ENCODE data around the gene PHF12. TPM values are rescaled to one million over a fixed set of nuclear protein-coding genes. Genes with fewer than 3 reads are reported as not detected.
A peak's percentile ranks its signal among the peaks of the same experiment; 100 is the strongest.

The PHF12 gene
- total and polyA plus RNA-seq, 2 of the 13 experiments (the other 11 are each of a cell fraction or from before 2014, with no cell fraction given): 9.8 to 17.1 TPM

GRCh38 chr17:28951428-28951990 lies at the start of gene PHF12 (continued):
- no peak for TF ChIP-seq JUNB (CRISPR knock-in tag; IDR thresholded peaks at IDR 0.05; ENCODE audit: borderline replicate concordance)
- no peak for TF ChIP-seq SAP130 (CRISPR knock-in tag; IDR thresholded peaks at IDR 0.05; ENCODE audit: low read depth)
- TF ChIP-seq GABPB1 (CRISPR knock-in tag; IDR thresholded peaks at IDR 0.05): peak; percentile 74; the same call in 1 of the 2 replicates
- no peak for TF ChIP-seq ZNF569 (CRISPR knock-in tag; IDR thresholded peaks at IDR 0.05; ENCODE audit: borderline replicate concordance)
- no peak for TF ChIP-seq NR1H2 (CRISPR knock-in tag; IDR thresholded peaks at IDR 0.05; ENCODE audit: borderline replicate concordance, low read depth)
- TF ChIP-seq ZNF766 (CRISPR knock-in tag; IDR thresholded peaks at IDR 0.05; ENCODE audit: borderline replicate concordance): peak; percentile 67; the same call in 1 of the 2 replicates
- TF ChIP-seq RFX3 (CRISPR knock-in tag; IDR thresholded peaks at IDR 0.05): no peak
- 0 out of 2 replicates have a peak, but pooled peaks have one; percentile 16 for TF ChIP-seq ZC3H13 (CRISPR knock-in tag; IDR thresholded peaks at IDR 0.05)
- no peak for TF ChIP-seq KDM5B (CRISPR knock-in tag; IDR thresholded peaks at IDR 0.05; ENCODE audit: borderline replicate concordance)
- no peak; the same call in 1 of the 2 replicates for TF ChIP-seq ZNF160 (CRISPR knock-in tag; IDR thresholded peaks at IDR 0.05)
- TF ChIP-seq MATR3 (CRISPR knock-in tag; IDR thresholded peaks at IDR 0.05): no peak
- TF ChIP-seq YEATS2 (CRISPR knock-in tag; IDR thresholded peaks at IDR 0.05; ENCODE audit: borderline replicate concordance): peak; percentile 54; the same call in 1 of the 2 replicates
- peak; percentile 75; the same call in 1 of the 2 replicates for TF ChIP-seq TAF1 (CRISPR knock-in tag; IDR thresholded peaks at IDR 0.05)
- 0 out of 2 replicates have a peak, but pooled peaks have one; percentile 0 for TF ChIP-seq ZNF280B (CRISPR knock-in tag; IDR thresholded peaks at IDR 0.05; ENCODE audit: borderline replicate concordance)
- peak; percentile 77 for TF ChIP-seq DMAP1 (CRISPR knock-in tag; IDR thresholded peaks at IDR 0.05)
- peak; percentile 81 for TF ChIP-seq ASH2L (IDR thresholded peaks at IDR 0.05; ENCODE audit: insufficient read length, low read depth, low read length)
- peak; percentile 62 for TF ChIP-seq NFYB (CRISPR knock-in tag; IDR thresholded peaks at IDR 0.05)
- TF ChIP-seq DDIT3 (CRISPR knock-in tag; IDR thresholded peaks at IDR 0.05): no peak
- TF ChIP-seq ZNF597 (CRISPR knock-in tag; IDR thresholded peaks at IDR 0.05): no peak
- TF ChIP-seq ONECUT2 (CRISPR knock-in tag; IDR thresholded peaks at IDR 0.05): no peak
- TF ChIP-seq ZNF720 (CRISPR knock-in tag; IDR thresholded peaks at IDR 0.05): no peak
- TF ChIP-seq MXD3 (CRISPR knock-in tag; IDR thresholded peaks at IDR 0.05): no peak; the same call in 1 of the 2 replicates
- no peak for TF ChIP-seq NFE2L2 (IDR thresholded peaks at IDR 0.05; ENCODE audit: low read length)
- no peak for TF ChIP-seq ZFP91 (CRISPR knock-in tag; IDR thresholded peaks at IDR 0.05; ENCODE audit: borderline replicate concordance)
- 0 out of 2 replicates have a peak, but pooled peaks have one; percentile 40 for TF ChIP-seq NKX3-1 (CRISPR knock-in tag; IDR thresholded peaks at IDR 0.05)
- TF ChIP-seq SIN3B (IDR thresholded peaks at IDR 0.05; ENCODE audit: low read length): 0 out of 2 replicates have a peak, but pooled peaks have one; percentile 4
- TF ChIP-seq ZNF782 (CRISPR knock-in tag; IDR thresholded peaks at IDR 0.05; ENCODE audit: borderline replicate concordance): no peak
